Transverse colon (tissue), 4 donors: ENCODE data around the gene TFDP2.

Experiments used
- CTCF ChIP-seq, 5 experiments: fragments of 200-600 bp in 3 of 5; fragments of 450-650 bp in 2 of 5; sonication (generic) in 3 of 5; IDR thresholded peaks; 1 replicate in 2 of 5; 2 replicates in 3 of 5; pipeline ENCODE4 v1.5.1; 2016 to 2017; ENCODE audit warnings: antibody characterized with exemption in 5 of 5, inconsistent platforms in 3 of 5, mild to moderate bottlenecking in 2 of 5, moderate library complexity in 1 of 5
- POLR2AphosphoS5 ChIP-seq, 3 donors: sonication (generic); formaldehyde crosslinking; IDR thresholded peaks; one replicate each; pipeline ENCODE4 v1.6.1; 2016; ENCODE audit warnings: antibody characterized with exemption in 3 of 3

GRCh38 chr3:142086581-142087090 is 62.7 kb downstream of the TFDP2 start:
- peak in 2 of 3 donors; percentile 12 to 14 for TF ChIP-seq POLR2AphosphoS5 (IDR thresholded peaks at IDR 0.05)
- no peak for TF ChIP-seq CTCF (IDR thresholded peaks at IDR 0.05)
